HG02970 (cell line): ENCODE results near the gene PGLYRP1.

Experiments used
- ATAC-seq: cut with Tn5 transposase; IDR thresholded peaks from one replicate; pipeline ENCODE4 v1.9.1; 2021; ENCODE audit warnings: mild to moderate bottlenecking, moderate library complexity, moderate number of reproducible peaks; ENCODE audit not compliant: unreplicated experiment, low FRiP score

Gene PGLYRP1

GRCh38 chr19:46033401-46033800 is 10.5 kb upstream of the PGLYRP1 start:
- no peak for ATAC-seq

GRCh38 chr19:46032597-46033025 is 9.8 kb upstream of the PGLYRP1 start:
- no peak for ATAC-seq

GRCh38 chr19:46031781-46032596 is 9.1 kb upstream of the PGLYRP1 start:
- no peak for ATAC-seq

GRCh38 chr19:46030812-46031550 is 8.1 kb upstream of the PGLYRP1 start:
- no peak for ATAC-seq

- no peak for ATAC-seq
These were observed 3.0 kb upstream of the PGLYRP1 start for GRCh38 chr19:46025835-46026234.

- ATAC-seq: no peak
These were observed 492 bp upstream of the PGLYRP1 start for GRCh38 chr19:46023311-46023779.

GRCh38 chr19:46022061-46022430 is 807 bp downstream of the PGLYRP1 start:
- no peak for ATAC-seq

- ATAC-seq: no peak
These were observed 1.3 kb downstream of the PGLYRP1 start for GRCh38 chr19:46021531-46022041.

- ATAC-seq: no peak
These were observed 2.1 kb downstream of the PGLYRP1 start for GRCh38 chr19:46020819-46021125.

GRCh38 chr19:46019270-46019669 is 3.6 kb downstream of the PGLYRP1 start:
- no peak for ATAC-seq

GRCh38 chr19:46018729-46019251 is 4.1 kb downstream of the PGLYRP1 start:
- no peak for ATAC-seq

GRCh38 chr19:46017874-46018675 is 4.8 kb downstream of the PGLYRP1 start:
- no peak for ATAC-seq

GRCh38 chr19:46017095-46017429 is 5.8 kb downstream of the PGLYRP1 start:
- ATAC-seq: no peak

GRCh38 chr19:46016426-46017094 is 6.3 kb downstream of the PGLYRP1 start:
- peak; percentile 55 for ATAC-seq

GRCh38 chr19:46015687-46016425 is 7.0 kb downstream of the PGLYRP1 start:
- ATAC-seq: no peak

- no peak for ATAC-seq
These were observed 7.7 kb downstream of the PGLYRP1 start for GRCh38 chr19:46014941-46015686.

GRCh38 chr19:46014534-46014933 is 8.3 kb downstream of the PGLYRP1 start:
- ATAC-seq: no peak

- no peak for ATAC-seq
These were observed 13.0 kb downstream of the PGLYRP1 start for GRCh38 chr19:46009530-46010510.
